GM23338 (cell line): Measurements from ENCODE around the gene FAM50A. TPM values are rescaled to one million over a fixed set of nuclear protein-coding genes. Genes with fewer than 3 reads are reported as not detected.

Experiments
- ATAC-seq: fragments of 200-7000 bp; cut with Tn5 transposase; 3 replicates; pipeline ENCODE4 v1.9.1; 2020
- DNase-seq: peaks from one replicate; pipeline ENCODE4 v3.0.0-alpha.2; 2015; ENCODE audit warnings: low spot score
- H2AFZ ChIP-seq: fragments of 200-600 bp; sonication (generic); 2 replicates; pipeline ENCODE4 v1.8.0; 2016; ENCODE audit warnings: antibody characterized with exemption, mild to moderate bottlenecking, moderate library complexity
- H3F3A ChIP-seq: fragments of 200-600 bp; sonication (generic); replicated peaks from 2 replicates; pipeline ENCODE4 v1.8.0; 2017; ENCODE audit warnings: antibody characterized with exemption, mixed run types, low read depth
- H3K27ac ChIP-seq: fragments of 200-600 bp; sonication (generic); 2 replicates; pipeline ENCODE4 v1.6.1; 2016; ENCODE audit warnings: low read depth
- H3K27me3 ChIP-seq: fragments of 200-600 bp; sonication (generic); 2 replicates; pipeline ENCODE4 v1.8.0; 2016; ENCODE audit warnings: mild to moderate bottlenecking, mixed run types, moderate library complexity; ENCODE audit not compliant: insufficient read depth
- H3K36me3 ChIP-seq: fragments of 200-600 bp; sonication (generic); 2 replicates; pipeline ENCODE4 v1.8.0; 2016; ENCODE audit warnings: mild to moderate bottlenecking; ENCODE audit not compliant: insufficient read depth
- H3K4me1 ChIP-seq: fragments of 200-600 bp; sonication (generic); 2 replicates; pipeline ENCODE4 v1.8.0; 2016; ENCODE audit warnings: mild to moderate bottlenecking, moderate library complexity; ENCODE audit not compliant: insufficient read depth
- H3K4me2 ChIP-seq: fragments of 200-600 bp; sonication (generic); 2 replicates; pipeline ENCODE4 v1.7.1; 2017; ENCODE audit warnings: mixed run types
- H3K4me3 ChIP-seq: fragments of 200-600 bp; sonication (generic); 2 replicates; pipeline ENCODE4 v1.6.1; 2016; ENCODE audit warnings: mixed run types
- H3K79me2 ChIP-seq: fragments of 200-600 bp; sonication (generic); replicated peaks from 2 replicates; pipeline ENCODE4 v1.8.0; 2017; ENCODE audit warnings: mild to moderate bottlenecking; ENCODE audit not compliant: insufficient read depth
- H3K9me2 ChIP-seq: fragments of 200-600 bp; sonication (generic); 2 replicates; pipeline ENCODE4 v1.8.0; 2017; ENCODE audit not compliant: insufficient read depth
- H4K20me1 ChIP-seq: fragments of 200-600 bp; sonication (generic); replicated peaks from 2 replicates; pipeline ENCODE4 v1.8.0; 2017; ENCODE audit warnings: mild to moderate bottlenecking; ENCODE audit not compliant: insufficient read depth
- H3K27ac Mint-ChIP-seq: 2 replicates; pipeline ENCODE4 v1.8.0; 2020; ENCODE audit warnings: inconsistent platforms, mild to moderate bottlenecking, moderate library complexity, mixed read lengths
- H3K27me3 Mint-ChIP-seq: 3 replicates; pipeline ENCODE4 v1.8.0; 2022; ENCODE audit warnings: low read depth, mild to moderate bottlenecking, moderate library complexity, mixed read lengths, inconsistent platforms; ENCODE audit not compliant: insufficient read depth, poor library complexity
- H3K36me3 Mint-ChIP-seq: 3 replicates; pipeline ENCODE4 v1.8.0; 2021; ENCODE audit warnings: low read depth, mild to moderate bottlenecking, inconsistent platforms, moderate library complexity, mixed read lengths
- H3K4me1 Mint-ChIP-seq: 3 replicates; pipeline ENCODE4 v1.8.0; 2020; ENCODE audit warnings: mild to moderate bottlenecking, inconsistent platforms, mixed read lengths
- H3K4me3 Mint-ChIP-seq: 3 replicates; pipeline ENCODE4 v1.8.0; 2021; ENCODE audit warnings: moderate library complexity, mild to moderate bottlenecking, inconsistent platforms, mixed read lengths
- H3K9me3 Mint-ChIP-seq: 3 replicates; pipeline ENCODE4 v1.8.0; 2020; ENCODE audit warnings: moderate library complexity, mild to moderate bottlenecking, inconsistent platforms, mixed read lengths
- CREB1 ChIP-seq: fragments of 250-450 bp; sonication (Bioruptor Pico); IDR thresholded peaks from 2 replicates; pipeline ENCODE4 v1.5.0; 2020; ENCODE audit warnings: low read depth, mild to moderate bottlenecking, moderate library complexity
- ETS1 ChIP-seq: IDR thresholded peaks from 2 replicates; pipeline ENCODE4 v1.6.1; 2016; ENCODE audit warnings: antibody characterized with exemption
- EZH2 ChIP-seq: fragments of 200-600 bp; sonication (generic); IDR thresholded peaks from one replicate; pipeline ENCODE4 v1.8.0; 2017; ENCODE audit warnings: antibody characterized with exemption, mild to moderate bottlenecking, low read depth; ENCODE audit not compliant: unreplicated experiment
- EZH2phosphoT487 ChIP-seq: fragments of 200-600 bp; sonication (generic); IDR thresholded peaks from one replicate; pipeline ENCODE4 v1.8.1; 2018; ENCODE audit warnings: antibody characterized with exemption; ENCODE audit not compliant: unreplicated experiment
- JUNB ChIP-seq: IDR thresholded peaks from one replicate; pipeline ENCODE4 v1.6.1; 2016; ENCODE audit warnings: antibody characterized with exemption; ENCODE audit not compliant: unreplicated experiment
- NANOG ChIP-seq: IDR thresholded peaks from 2 replicates; pipeline ENCODE4 v1.6.1; 2016; ENCODE audit warnings: antibody characterized with exemption, borderline replicate concordance
- REST ChIP-seq: IDR thresholded peaks from one replicate; pipeline ENCODE4 v1.6.1; 2018; ENCODE audit warnings: antibody characterized with exemption; ENCODE audit not compliant: unreplicated experiment
- STAT1 ChIP-seq: IDR thresholded peaks from one replicate; pipeline ENCODE4 v1.6.1; 2016; ENCODE audit warnings: antibody characterized with exemption; ENCODE audit not compliant: unreplicated experiment
- ZNF114 ChIP-seq: fragments of 250-450 bp; sonication (Bioruptor Pico); IDR thresholded peaks from 2 replicates; pipeline ENCODE4 v1.5.0; 2020; ENCODE audit warnings: mild to moderate bottlenecking, moderate library complexity
- ZNF331 ChIP-seq: fragments of 250-450 bp; sonication (Bioruptor Pico); IDR thresholded peaks from 2 replicates; pipeline ENCODE4 v1.5.0; 2020; ENCODE audit warnings: low read depth, mild to moderate bottlenecking, moderate library complexity
- ZNF462 ChIP-seq: fragments of 250-450 bp; sonication (Bioruptor Pico); IDR thresholded peaks from 2 replicates; pipeline ENCODE4 v1.5.0; 2020; ENCODE audit warnings: mild to moderate bottlenecking, moderate library complexity
- polyA plus RNA-seq: library from polyadenylated mRNA; unstranded; fragments of >200 nt; fragmentation: Nextera tagmentation; extraction: Ambion mirVana; gene quantifications from 2 replicates; pipeline ENCODE4 v1.2.1, GENCODE V29; 2016
- total RNA-seq: library from RNA; depleted of rRNA; stranded (reverse); fragments of >200 nt; shearing (Covaris generic); gene quantifications from 2 replicates; pipeline ENCODE4 v1.2.3, GENCODE V29; 2014

Gene FAM50A
- total and polyA plus RNA-seq, 2 experiments from 2014 or later = 23.9 to 77.6 TPM

- no peak overlapping the region for H2AFZ ChIP-seq
- no peaks in the 10 kb centered on the region for H3K79me2 ChIP-seq
- Mint-ChIP-seq H3K27me3 (peaks cover 4% of the 10 kb centered on the region), H3K9me3 (no peaks in the 10 kb centered on the region), H3K4me1 (no peaks in the 10 kb centered on the region), H3K4me3 (no peak overlapping the region), H3K36me3 (peaks cover 6% of the 10 kb centered on the region), H3K27ac (no peak overlapping the region)
- H3K36me3 ChIP-seq = no peaks in the 10 kb centered on the region
- H3K4me2 ChIP-seq = no peak overlapping the region
- no peaks in the 10 kb centered on the region; the same call in 1 of the 2 replicates for H4K20me1 ChIP-seq
- H3K27ac ChIP-seq = no peak overlapping the region
- H3K4me3 ChIP-seq = no peak overlapping the region
- no peaks in the 10 kb centered on the region for H3K27me3 ChIP-seq
- TF ChIP-seq ZNF114 (CRISPR knock-in tag) = no peak
- TF ChIP-seq EZH2phosphoT487 = no peak
- no peak for TF ChIP-seq STAT1
- TF ChIP-seq CREB1 (CRISPR knock-in tag) = no peak
- no peak for TF ChIP-seq REST
- no peak for TF ChIP-seq NANOG
- no peak for TF ChIP-seq JUNB
- TF ChIP-seq ZNF462 (CRISPR knock-in tag) = no peak
- TF ChIP-seq ETS1 = no peak
- TF ChIP-seq EZH2 = no peak
- no peak for TF ChIP-seq ZNF331 (CRISPR knock-in tag)
- ATAC-seq (no peak), DNase-seq (no peak)
- no peaks in the 10 kb centered on the region for H3F3A ChIP-seq
- no peaks in the 10 kb centered on the region for H3K9me2 ChIP-seq
- H3K4me1 ChIP-seq = no peaks in the 10 kb centered on the region
Measured at GRCh38 chrX:154469880-154470279, 25.9 kb downstream of the FAM50A start.
